Kidney epithelial cell (primary cell): ENCODE data around the gene PANX1. TPM values are rescaled to one million over a fixed set of nuclear protein-coding genes. Genes with fewer than 3 reads are reported as not detected.

Source experiments
- DNase-seq: peaks from one replicate; pipeline ENCODE4 v3.0.0-alpha.2; 2010; ENCODE audit warnings: low read depth
- H3K27me3 ChIP-seq: 2 replicates; pipeline ENCODE4 v1.6.0; 2011; ENCODE audit warnings: low read length; ENCODE audit not compliant: control insufficient read depth, insufficient read depth
- H3K36me3 ChIP-seq: 2 replicates; pipeline ENCODE4 v1.5.1; 2011; ENCODE audit warnings: low read length; ENCODE audit not compliant: control insufficient read depth, insufficient read depth
- H3K4me3 ChIP-seq: 2 replicates; pipeline ENCODE4 v1.5.1; 2011; ENCODE audit warnings: low read depth, mild to moderate bottlenecking, control low read depth, low read length
- CTCF ChIP-seq: IDR thresholded peaks from 2 replicates; pipeline ENCODE4 v1.5.1; 2011; ENCODE audit warnings: mild to moderate bottlenecking, moderate library complexity, low read length, control low read depth, inconsistent platforms; ENCODE audit not compliant: insufficient read depth, poor library complexity, severe bottlenecking
- total RNA-seq: library from RNA; depleted of rRNA; stranded (reverse); fragments of >200 nt; gene quantifications from 2 replicates; pipeline ENCODE4 v1.2.3, GENCODE V29; 2015

PANX1 gene
- total RNA-seq, 1 donor from 2014 or later, result 60.5 TPM

- Histone ChIP-seq H3K4me3 (no peak overlapping the region), H3K36me3 (no peaks in the 10 kb centered on the region), H3K27me3 (no peaks in the 10 kb centered on the region)
- no peak for TF ChIP-seq CTCF
- DNase-seq, result no peak
Measured at GRCh38 chr11:94120946-94121345, 7.7 kb upstream of the PANX1 start.

GRCh38 chr11:94125407-94126115 lies 3.1 kb upstream of the PANX1 start:
- Histone ChIP-seq H3K27me3 (no peaks in the 10 kb centered on the region), H3K36me3 (no peaks in the 10 kb centered on the region), H3K4me3 (no peak overlapping the region)
- no peak for DNase-seq
- no peak for TF ChIP-seq CTCF

- DNase-seq, result no peak
- no peaks in the 10 kb centered on the region for H3K36me3 ChIP-seq
- TF ChIP-seq CTCF, result no peak
- no peaks in the 10 kb centered on the region for H3K27me3 ChIP-seq
- peak overlapping the region; percentile 83 for H3K4me3 ChIP-seq
Measured at GRCh38 chr11:94127638-94128037, 1.0 kb upstream of the PANX1 start.

GRCh38 chr11:94128291-94128745 lies 323 bp upstream of the PANX1 start:
- Histone ChIP-seq H3K4me3 (peak overlapping the region; percentile 83), H3K27me3 (no peaks in the 10 kb centered on the region), H3K36me3 (no peaks in the 10 kb centered on the region)
- no peak for DNase-seq
- TF ChIP-seq CTCF, result no peak

- no peak for TF ChIP-seq CTCF
- H3K4me3 ChIP-seq, result peak overlapping the region; percentile 83
- H3K36me3 ChIP-seq, result no peaks in the 10 kb centered on the region
- DNase-seq, result no peak
- no peaks in the 10 kb centered on the region for H3K27me3 ChIP-seq
Measured at GRCh38 chr11:94129512-94130297, 1.1 kb downstream of the PANX1 start.
